HCT116 (cell line): ENCODE measurements around the gene HCN4. TPM values are rescaled to one million over a fixed set of nuclear protein-coding genes. Genes with fewer than 3 reads are reported as not detected.

Source experiments
- ATAC-seq: fragments of 200-7000 bp; cut with Tn5 transposase; 2 replicates; pipeline ENCODE4 v1.9.1; 2020; ENCODE audit warnings: mild to moderate bottlenecking, moderate library complexity
- BruUV-seq: library from RNA; stranded (reverse); fragments of 400-500 nt; replicated peaks from 2 replicates; lab custom pipeline; 2021; lab: Mats Ljungman, UMichigan
- CTCF ChIA-PET: fragments of 300-600 bp; sonication (Branson Sonifier 250); formaldehyde crosslinking; loops from one replicate; lab custom pipeline; 2021; ENCODE audit warnings: antibody characterized with exemption; lab: Charles Lee
- POLR2A ChIA-PET: fragments of 300-600, 350-600 bp; sonication (Branson Sonifier 250); formaldehyde crosslinking; loops from one replicate; lab custom pipeline; 2021; ENCODE audit warnings: antibody characterized with exemption; lab: Charles Lee
- RAD21 ChIA-PET, 2 experiments: fragments of 300-600 bp; sonication (Branson Sonifier 250); formaldehyde crosslinking; loops; one replicate each; lab custom pipeline; 2023; ENCODE audit warnings: low total read pairs in 2 of 2; ENCODE audit not compliant: uncharacterized antibody in 2 of 2, unreplicated experiment in 2 of 2, low non-redundant PET in 1 of 2; lab: Charles Lee
- DNase-seq: peaks from one replicate; pipeline ENCODE4 v3.0.0-alpha.2; 2010; ENCODE audit warnings: low read depth, low spot score
- H2AFZ ChIP-seq: fragments of 200-600 bp; shearing (Covaris generic), sonication (generic); 2 replicates; pipeline ENCODE4 v1.6.1; 2017; ENCODE audit warnings: low read depth, mixed run types, mixed read lengths, antibody characterized with exemption, low read length; ENCODE audit not compliant: poor library complexity, severe bottlenecking
- H3K27ac ChIP-seq: 2 replicates; pipeline ENCODE4 v1.5.1; 2012; ENCODE audit warnings: low read depth, low read length
- H3K27me3 ChIP-seq: fragments of 200-600 bp; sonication (generic); 2 replicates; pipeline ENCODE4 v1.6.1; 2016; ENCODE audit warnings: mixed run types, low read length, mixed read lengths; ENCODE audit not compliant: insufficient read depth
- H3K36me3 ChIP-seq, 2 experiments: fragments of 200-500 bp in 1 of 2; fragments of 200-600 bp in 1 of 2; sonication (Bioruptor generic) in 1 of 2; sonication (generic) in 1 of 2; 2 replicates each; pipeline versions ENCODE4 v1.5.1 to v1.6.1; 2014 to 2016; ENCODE audit warnings: low read length in 2 of 2, inconsistent platforms in 1 of 2, mixed read lengths in 1 of 2, mixed run types in 1 of 2; ENCODE audit not compliant: insufficient read depth in 2 of 2, control insufficient read depth in 1 of 2
- H3K4me1 ChIP-seq, 2 experiments: fragments of 200-600 bp in 1 of 2; sonication (generic) in 1 of 2; 2 replicates each; pipeline versions ENCODE4 v1.5.1 to v1.6.1; 2012 to 2017; ENCODE audit warnings: low read length in 2 of 2, inconsistent platforms in 1 of 2, mild to moderate bottlenecking in 1 of 2, mixed read lengths in 1 of 2, mixed run types in 1 of 2, moderate library complexity in 1 of 2; ENCODE audit not compliant: insufficient read depth in 2 of 2, control insufficient read depth in 1 of 2
- H3K4me2 ChIP-seq: fragments of 200-600 bp; sonication (generic); 2 replicates; pipeline ENCODE4 v1.6.1; 2017; ENCODE audit warnings: mixed run types, low read length, mixed read lengths
- H3K4me3 ChIP-seq, 2 experiments: fragments of 200-600 bp in 1 of 2; sonication (generic) in 1 of 2; replicated peaks in 1 of 2; 2 replicates each; pipeline ENCODE4 v1.5.1; 2011 to 2016; ENCODE audit warnings: low read length in 2 of 2, control low read depth in 1 of 2, low read depth in 1 of 2, mild to moderate bottlenecking in 1 of 2, mixed read lengths in 1 of 2, mixed run types in 1 of 2
- H3K79me2 ChIP-seq: fragments of 200-600 bp; sonication (generic); 2 replicates; pipeline ENCODE4 v1.6.1; 2017; ENCODE audit warnings: mild to moderate bottlenecking, mixed run types, low read length, moderate library complexity, mixed read lengths; ENCODE audit not compliant: insufficient read depth
- H3K9ac ChIP-seq: fragments of 200-600 bp; sonication (generic); 2 replicates; pipeline ENCODE4 v1.6.1; 2016; ENCODE audit warnings: low read length, mixed read lengths
- H3K9me2 ChIP-seq: fragments of 200-600 bp; sonication (generic), shearing (Covaris generic); 2 replicates; pipeline ENCODE4 v1.6.1; 2017; ENCODE audit warnings: mixed run types, mild to moderate bottlenecking, moderate library complexity; ENCODE audit not compliant: insufficient read depth
- H3K9me3 ChIP-seq, 2 experiments: fragments of 200-500 bp in 1 of 2; fragments of 200-600 bp in 1 of 2; sonication (Bioruptor generic) in 1 of 2; sonication (generic) in 1 of 2; 2 replicates each; pipeline ENCODE4 v1.6.1; 2014 to 2017; ENCODE audit warnings: low read length in 2 of 2, mixed read lengths in 2 of 2, inconsistent platforms in 1 of 2, low read depth in 1 of 2, mild to moderate bottlenecking in 1 of 2, mixed run types in 1 of 2, moderate library complexity in 1 of 2; ENCODE audit not compliant: control insufficient read depth in 1 of 2, insufficient read depth in 1 of 2
- H4K20me1 ChIP-seq: fragments of 200-600 bp; sonication (generic), shearing (Covaris generic); 2 replicates; pipeline ENCODE4 v1.6.1; 2017; ENCODE audit warnings: mixed run types, mild to moderate bottlenecking, moderate library complexity; ENCODE audit not compliant: insufficient read depth
- CBX3 ChIP-seq: IDR thresholded peaks from 2 replicates; pipeline ENCODE4 v1.6.1; 2012; ENCODE audit warnings: low read depth
- CEBPB ChIP-seq: IDR thresholded peaks from 2 replicates; pipeline ENCODE4 v1.6.1; 2012; ENCODE audit warnings: low read depth
- EGR1 ChIP-seq: IDR thresholded peaks from 2 replicates; pipeline ENCODE4 v1.6.1; 2012; ENCODE audit warnings: low read depth
- ELF1 ChIP-seq: IDR thresholded peaks from 2 replicates; pipeline ENCODE4 v1.6.1; 2012; ENCODE audit warnings: low read depth, borderline replicate concordance
- EZH2 ChIP-seq: fragments of 200-600 bp; sonication (generic); IDR thresholded peaks from 2 replicates; pipeline ENCODE4 v1.6.1; 2017; ENCODE audit warnings: antibody characterized with exemption, mixed run types
- EZH2phosphoT487 ChIP-seq: fragments of 200-600 bp; IDR thresholded peaks from 2 replicates; pipeline ENCODE4 v1.6.1; 2018; ENCODE audit warnings: antibody characterized with exemption, borderline replicate concordance
- JUND ChIP-seq: IDR thresholded peaks from 2 replicates; pipeline ENCODE4 v1.6.1; 2012
- POLR2A ChIP-seq: IDR thresholded peaks from 2 replicates; pipeline ENCODE4 v1.7.0; 2011; ENCODE audit warnings: borderline replicate concordance; ENCODE audit not compliant: insufficient read depth, insufficient read length; ENCODE audit errors: extremely low read depth
- POLR2AphosphoS5 ChIP-seq: IDR thresholded peaks from 2 replicates; pipeline ENCODE4 v1.6.1; 2011; ENCODE audit warnings: mild to moderate bottlenecking, low read depth, low read length, moderate library complexity
- RAD21 ChIP-seq: IDR thresholded peaks from 2 replicates; pipeline ENCODE4 v1.6.1; 2012; ENCODE audit warnings: low read depth, mild to moderate bottlenecking
- SIN3A ChIP-seq: IDR thresholded peaks from 2 replicates; pipeline ENCODE4 v1.6.1; 2012; ENCODE audit warnings: low read depth
- SP1 ChIP-seq: IDR thresholded peaks from 2 replicates; pipeline ENCODE4 v1.6.1; 2012; ENCODE audit warnings: low read depth
- SRF ChIP-seq: IDR thresholded peaks from 2 replicates; pipeline ENCODE4 v1.6.1; 2012; ENCODE audit warnings: low read depth
- TCF7L2 ChIP-seq: IDR thresholded peaks from 2 replicates; pipeline ENCODE4 v1.7.0; 2011; ENCODE audit warnings: borderline replicate concordance, inconsistent platforms; ENCODE audit not compliant: insufficient read depth, insufficient read length; ENCODE audit errors: extremely low read depth
- YY1 ChIP-seq: IDR thresholded peaks from 2 replicates; pipeline ENCODE4 v1.6.1; 2011; ENCODE audit warnings: low read length, low read depth, moderate library complexity, mild to moderate bottlenecking; ENCODE audit not compliant: insufficient replicate concordance; ENCODE audit errors: extremely low read depth
- ZFX ChIP-seq: fragments of 450-650 bp; IDR thresholded peaks from 2 replicates; pipeline ENCODE4 v1.6.1; 2017
- ZNF274 ChIP-seq: fragments of 200-500 bp; sonication (Bioruptor generic); IDR thresholded peaks from 2 replicates; pipeline ENCODE4 v1.6.1; 2014; ENCODE audit warnings: mild to moderate bottlenecking, low read depth, low read length, inconsistent platforms
- intact Hi-C: fragments of 100-400 bp; cut with micrococcal nuclease; formaldehyde crosslinking; loops from 2 replicates; pipeline ENCODE4 v1.10.0; 2022
- total RNA-seq: library from RNA; stranded (reverse); gene quantifications from one replicate; pipeline ENCODE4 v1.2.1, GENCODE V29; 2021; ENCODE audit not compliant: unreplicated experiment
- TF ChIP-seq, protein P1 (sequence below): IDR thresholded peaks from 2 replicates; pipeline ENCODE4 v1.6.1; 2012
- TF ChIP-seq, protein P2 (sequence below), 3 experiments: fragments of 200-600 bp in 1 of 3; sonication (generic) in 1 of 3; IDR thresholded peaks in 2 of 3; conservative IDR thresholded peaks in 1 of 3; 2 replicates each; pipeline ENCODE4 v1.5.1; 2012 to 2017; ENCODE audit warnings: low read depth in 2 of 3, low read length in 2 of 3, antibody characterized with exemption in 1 of 3, borderline replicate concordance in 1 of 3, control low read depth in 1 of 3, mild to moderate bottlenecking in 1 of 3, mixed read lengths in 1 of 3, mixed run types in 1 of 3, moderate library complexity in 1 of 3; ENCODE audit not compliant: insufficient read depth in 1 of 3

HCN4 gene
- total RNA-seq, 1 experiment from 2014 or later = 1.7 TPM

DNA sequence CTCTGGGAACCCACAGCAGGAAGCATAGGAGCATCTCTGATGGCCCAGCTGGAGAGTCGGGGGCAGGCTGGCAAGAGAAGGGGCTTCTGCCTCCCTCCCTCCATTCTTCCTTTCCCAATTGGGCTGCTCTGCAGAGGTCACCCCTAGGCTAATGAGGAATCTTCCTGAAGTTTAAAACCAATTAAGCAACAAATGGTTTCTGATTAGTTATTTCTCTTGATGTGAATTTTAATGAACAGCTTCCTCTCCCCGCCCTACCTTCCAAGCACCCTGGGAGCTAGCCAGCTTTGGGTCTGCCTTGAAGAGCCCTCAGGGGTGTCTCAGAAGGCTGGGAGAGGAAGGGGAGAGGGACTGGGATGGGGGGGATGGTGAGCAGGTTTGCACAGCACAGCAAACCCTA lies 24.6 kb upstream of the HCN4 start:
- no TSS peak for BruUV-seq
- Histone ChIP-seq H3K27me3 (peaks cover 12% of the 10 kb centered on the region; the same call in 1 of the 2 replicates), H3K36me3 (no peaks in the 10 kb centered on the region), H3K9me3 (no peaks in the 10 kb centered on the region), H4K20me1 (no peaks in the 10 kb centered on the region), H3K4me3 (no peak overlapping the region), H3K79me2 (no peaks in the 10 kb centered on the region), H3K4me2 (no peak overlapping the region), H3K9me2 (no peaks in the 10 kb centered on the region), H2AFZ (no peak overlapping the region), H3K9ac (no peak overlapping the region), H3K4me1 (peaks cover 13 to 19% of the 10 kb centered on the region in 2 experiments), H3K27ac (no peak overlapping the region)
- intact Hi-C loops = no loop called here
- ChIA-PET POLR2A (no interaction called here), RAD21 (no interaction called here), CTCF (no interaction called here)
- no peak for TF ChIP-seq POLR2AphosphoS5
- TF ChIP-seq, protein P1, sequence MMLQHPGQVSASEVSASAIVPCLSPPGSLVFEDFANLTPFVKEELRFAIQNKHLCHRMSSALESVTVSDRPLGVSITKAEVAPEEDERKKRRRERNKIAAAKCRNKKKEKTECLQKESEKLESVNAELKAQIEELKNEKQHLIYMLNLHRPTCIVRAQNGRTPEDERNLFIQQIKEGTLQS = no peak
- TF ChIP-seq POLR2A = no peak
- no peak for TF ChIP-seq ELF1
- TF ChIP-seq EZH2 = no peak
- TF ChIP-seq YY1 = no peak
- no peak for TF ChIP-seq EGR1
- TF ChIP-seq EZH2phosphoT487 = no peak
- no peak for TF ChIP-seq CBX3
- no peak for TF ChIP-seq ZFX
- no peak for TF ChIP-seq SRF
- TF ChIP-seq SP1 = no peak
- TF ChIP-seq ZNF274 = no peak
- TF ChIP-seq JUND = no peak
- DNase-seq (no peak), ATAC-seq (no peak)

DNA sequence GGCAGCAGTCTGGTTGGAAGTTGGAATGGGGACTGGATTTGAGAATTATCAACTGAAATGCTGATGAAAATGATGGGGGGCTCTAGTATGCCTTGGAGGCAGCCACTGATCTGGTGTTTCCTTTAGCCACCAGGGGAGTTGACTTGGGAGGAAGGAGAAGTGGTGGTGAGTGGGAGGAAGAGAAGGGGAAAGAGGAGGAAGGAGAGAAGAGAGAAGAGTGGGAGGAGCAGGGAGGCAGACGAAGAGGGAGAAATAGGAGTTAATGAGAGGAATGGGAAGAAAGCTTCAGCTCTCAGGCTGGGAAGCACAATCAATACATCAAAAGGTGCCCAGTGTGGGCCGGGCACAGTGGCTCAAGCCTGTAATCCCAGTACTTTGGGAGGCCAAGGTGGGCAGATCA lies 23.3 kb upstream of the HCN4 start:
- ChIA-PET RAD21 (no interaction called here), POLR2A (no interaction called here), CTCF (no interaction called here)
- intact Hi-C loops = no loop called here
- no peaks in the 10 kb centered on the region for H3K36me3 ChIP-seq
- no peak overlapping the region for H3K4me3 ChIP-seq
- no peak overlapping the region for H3K9ac ChIP-seq
- peaks cover 12% of the 10 kb centered on the region; the same call in 1 of the 2 replicates for H3K27me3 ChIP-seq
- H3K4me1 ChIP-seq = peaks cover 20 to 28% of the 10 kb centered on the region in 2 experiments
- no peak overlapping the region for H2AFZ ChIP-seq
- H3K27ac ChIP-seq = no peak overlapping the region
- H3K9me2 ChIP-seq = no peaks in the 10 kb centered on the region
- no peaks in the 10 kb centered on the region for H3K9me3 ChIP-seq
- no peak for DNase-seq
- H3K79me2 ChIP-seq = no peaks in the 10 kb centered on the region
- ATAC-seq = no peak
- H3K4me2 ChIP-seq = no peak overlapping the region
- BruUV-seq = no TSS peak
- H4K20me1 ChIP-seq = no peaks in the 10 kb centered on the region
- TF ChIP-seq CBX3 (no peak), EGR1 (no peak), RAD21 (no peak), YY1 (no peak), SIN3A (no peak), ZNF274 (no peak), TCF7L2 (no peak), CEBPB (no peak)
- TF ChIP-seq, protein P2, sequence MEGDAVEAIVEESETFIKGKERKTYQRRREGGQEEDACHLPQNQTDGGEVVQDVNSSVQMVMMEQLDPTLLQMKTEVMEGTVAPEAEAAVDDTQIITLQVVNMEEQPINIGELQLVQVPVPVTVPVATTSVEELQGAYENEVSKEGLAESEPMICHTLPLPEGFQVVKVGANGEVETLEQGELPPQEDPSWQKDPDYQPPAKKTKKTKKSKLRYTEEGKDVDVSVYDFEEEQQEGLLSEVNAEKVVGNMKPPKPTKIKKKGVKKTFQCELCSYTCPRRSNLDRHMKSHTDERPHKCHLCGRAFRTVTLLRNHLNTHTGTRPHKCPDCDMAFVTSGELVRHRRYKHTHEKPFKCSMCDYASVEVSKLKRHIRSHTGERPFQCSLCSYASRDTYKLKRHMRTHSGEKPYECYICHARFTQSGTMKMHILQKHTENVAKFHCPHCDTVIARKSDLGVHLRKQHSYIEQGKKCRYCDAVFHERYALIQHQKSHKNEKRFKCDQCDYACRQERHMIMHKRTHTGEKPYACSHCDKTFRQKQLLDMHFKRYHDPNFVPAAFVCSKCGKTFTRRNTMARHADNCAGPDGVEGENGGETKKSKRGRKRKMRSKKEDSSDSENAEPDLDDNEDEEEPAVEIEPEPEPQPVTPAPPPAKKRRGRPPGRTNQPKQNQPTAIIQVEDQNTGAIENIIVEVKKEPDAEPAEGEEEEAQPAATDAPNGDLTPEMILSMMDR (IDR thresholded peaks at IDR 0.05 in 2 of 3, conservative IDR thresholded peaks at IDR 0.05 in 1 of 3; ENCODE audit: borderline replicate concordance in 1 of 3, insufficient read depth in 1 of 3, low read depth in 2 of 3, low read length in 2 of 3) = no peak
